K562 (cell line): ENCODE data around the gene PUM1. TPM values are rescaled to one million over a fixed set of nuclear protein-coding genes. Genes with fewer than 3 reads are reported as not detected.

Experiments used
- CREB3L1 ChIP-seq: fragments of 450-650 bp; IDR thresholded peaks from 2 replicates; pipeline ENCODE4 v1.6.1; 2014; ENCODE audit warnings: low read depth, mild to moderate bottlenecking, moderate library complexity, borderline replicate concordance
- GMEB1 ChIP-seq: fragments of 250-450 bp; sonication (Bioruptor Pico); IDR thresholded peaks from 2 replicates; pipeline ENCODE4 v1.4.0; 2020; ENCODE audit warnings: mild to moderate bottlenecking
- HES1 ChIP-seq: fragments of 450-650 bp; IDR thresholded peaks from 2 replicates; pipeline ENCODE4 v1.6.1; 2016; ENCODE audit warnings: low read depth, mild to moderate bottlenecking, moderate library complexity
- MAFG ChIP-seq: fragments of 450-650 bp; conservative IDR thresholded peaks from 2 replicates; pipeline ENCODE4 v1.6.1; 2016; ENCODE audit warnings: missing genetic modification characterization, missing compliant biosample characterization
- MECOM ChIP-seq: fragments of 250-450 bp; sonication (Bioruptor Pico); IDR thresholded peaks from 2 replicates; pipeline ENCODE4 v1.8.0; 2022; ENCODE audit warnings: inconsistent platforms
- MXD1 ChIP-seq: fragments of 250-450 bp; sonication (Bioruptor Pico); IDR thresholded peaks from 2 replicates; pipeline ENCODE4 v1.8.0; 2021; ENCODE audit warnings: borderline replicate concordance, mild to moderate bottlenecking, moderate library complexity; ENCODE audit not compliant: poor library complexity, severe bottlenecking
- RNF2 ChIP-seq: sonication (generic); IDR thresholded peaks from 2 replicates; pipeline ENCODE4 v1.6.1; 2016
- VEZF1 ChIP-seq: fragments of 200-800 bp; sonication (Bioruptor generic); IDR thresholded peaks from 2 replicates; pipeline ENCODE4 v1.6.1; 2017; ENCODE audit warnings: missing genetic modification characterization, missing compliant biosample characterization
- ZKSCAN1 ChIP-seq: fragments of 150-350 bp; IDR thresholded peaks from 2 replicates; pipeline ENCODE4 v1.6.1; 2016; ENCODE audit warnings: low read depth, low read length
- ZNF644 ChIP-seq: fragments of 200-800 bp; sonication (Bioruptor generic); IDR thresholded peaks from 2 replicates; pipeline ENCODE4 v1.6.1; 2016; ENCODE audit warnings: low read depth, missing genetic modification characterization, missing compliant biosample characterization
- polyA plus RNA-seq, 8 experiments: library from polyadenylated mRNA; depleted of rRNA in 4 of 8; stranded (reverse) in 5 of 8; unstranded in 3 of 8; fragments of >200 nt; fragmentation: Nextera tagmentation in 2 of 8; fragmentation: Illumina TruSeq in 1 of 8; extraction: Ambion mirVana in 2 of 8; extraction: Trizol in 1 of 8; gene quantifications; 2 replicates each; pipeline versions ENCODE4 v1.2.1 to v1.2.3, GENCODE V29; 2011 to 2014; ENCODE audit warnings: inconsistent platforms in 1 of 8, missing spikeins in 1 of 8
- total RNA-seq, 7 experiments: library from RNA; depleted of rRNA in 6 of 7; stranded (reverse); fragments of >200 nt in 6 of 7; fragmentation: Illumina TruSeq in 2 of 7; extraction: Trizol in 2 of 7; gene quantifications; 2 replicates each; pipeline versions ENCODE4 v1.2.1 to v1.2.3, GENCODE V29; 2011 to 2021; ENCODE audit warnings: low replicate concordance in 1 of 7

PUM1 gene
- total and polyA plus RNA-seq, 9 of the 15 experiments (the other 6 are each of a cell fraction or from before 2014, with no cell fraction given), result 37.7 to 104 (median 55.7) TPM

GRCh38 chr1:31062867-31063380, 2.6 kb downstream of the PUM1 start (continued):
- TF ChIP-seq MXD1 (CRISPR knock-in tag), result no peak
- TF ChIP-seq RNF2, result no peak
- TF ChIP-seq VEZF1, result no peak
- no peak for TF ChIP-seq MAFG (tag)
- TF ChIP-seq ZKSCAN1, result no peak
- TF ChIP-seq MECOM (CRISPR knock-in tag), result 0 out of 2 replicates have a peak, but pooled peaks have one; percentile 32
- TF ChIP-seq ZNF644 (tag), result no peak
- TF ChIP-seq CREB3L1, result peak; percentile 97; the same call in 1 of the 2 replicates
- TF ChIP-seq HES1, result 0 out of 2 replicates have a peak, but pooled peaks have one; percentile 12
- TF ChIP-seq GMEB1, result no peak
